HepG2 (cell line): ENCODE results near the gene IQCE. TPM values are rescaled to one million over a fixed set of nuclear protein-coding genes. Genes with fewer than 3 reads are reported as not detected.
A peak's percentile ranks its signal among the peaks of the same experiment; 100 is the strongest.

Experiments
- AGO1 ChIP-seq: fragments of 200-400 bp; formaldehyde crosslinking; IDR thresholded peaks from 2 replicates; pipeline ENCODE4 v1.6.1; 2017; ENCODE audit warnings: mild to moderate bottlenecking, low read depth, low read length, moderate library complexity; ENCODE audit not compliant: poor library complexity, severe bottlenecking
- E2F5 ChIP-seq: sonication (generic); formaldehyde crosslinking; conservative IDR thresholded peaks from 2 replicates; pipeline ENCODE4 v1.4.0; 2020; ENCODE audit warnings: missing genetic modification reagents
- EED ChIP-seq: sonication (generic); formaldehyde crosslinking; IDR thresholded peaks from 2 replicates; pipeline ENCODE4 v1.5.0; 2020; ENCODE audit warnings: mild to moderate bottlenecking, missing genetic modification reagents
- EZH2 ChIP-seq: conservative IDR thresholded peaks from 2 replicates; pipeline ENCODE4 v1.6.1; 2012; ENCODE audit warnings: mild to moderate bottlenecking, low read depth, low read length, moderate library complexity
- FIP1L1 ChIP-seq: fragments of 200-400 bp; formaldehyde crosslinking; IDR thresholded peaks from 2 replicates; pipeline ENCODE4 v1.6.1; 2018; ENCODE audit warnings: low read depth, mild to moderate bottlenecking, low read length, moderate library complexity, borderline replicate concordance; ENCODE audit not compliant: insufficient read depth
- KDM5B ChIP-seq: sonication (generic); formaldehyde crosslinking; IDR thresholded peaks from 2 replicates; pipeline ENCODE4 v1.4.0; 2020; ENCODE audit warnings: missing genetic modification reagents, mild to moderate bottlenecking, borderline replicate concordance
- KMT2B ChIP-seq: IDR thresholded peaks from 2 replicates; pipeline ENCODE4 v1.6.1; 2016; ENCODE audit warnings: missing genetic modification reagents, missing compliant biosample characterization
- MIER2 ChIP-seq: IDR thresholded peaks from 2 replicates; pipeline ENCODE4 v1.6.1; 2016; ENCODE audit warnings: missing biosample characterization, missing genetic modification reagents
- MTF1 ChIP-seq: sonication (generic); formaldehyde crosslinking; IDR thresholded peaks from 2 replicates; pipeline ENCODE4 v1.5.0; 2020; ENCODE audit warnings: missing genetic modification reagents
- MYPOP ChIP-seq: sonication (generic); formaldehyde crosslinking; IDR thresholded peaks from 2 replicates; pipeline ENCODE4 v1.8.1; 2023; ENCODE audit warnings: mild to moderate bottlenecking, moderate library complexity, missing genetic modification reagents
- NFIB ChIP-seq: sonication (generic); formaldehyde crosslinking; IDR thresholded peaks from 2 replicates; pipeline ENCODE4 v1.9.0; 2021; ENCODE audit warnings: missing genetic modification reagents, mild to moderate bottlenecking, borderline replicate concordance
- NR2C2 ChIP-seq: sonication (generic); formaldehyde crosslinking; IDR thresholded peaks from 2 replicates; pipeline ENCODE4 v1.4.0; 2020; ENCODE audit warnings: missing genetic modification reagents, mild to moderate bottlenecking, moderate library complexity, borderline replicate concordance
- SP1 ChIP-seq, 2 experiments: fragments of 450-650 bp in 1 of 2; sonication (generic) in 1 of 2; formaldehyde crosslinking in 1 of 2; IDR thresholded peaks; 2 replicates each; pipeline versions ENCODE4 v1.4.0 to v1.6.1; 2016 to 2020; ENCODE audit warnings: missing genetic modification reagents in 1 of 2
- SP5 ChIP-seq: IDR thresholded peaks from 2 replicates; pipeline ENCODE4 v1.6.1; 2016; ENCODE audit warnings: low read depth, borderline replicate concordance
- TBL1XR1 ChIP-seq: fragments of 150-350 bp; IDR thresholded peaks from 2 replicates; pipeline ENCODE4 v1.6.1; 2014; ENCODE audit warnings: borderline replicate concordance, low read length; ENCODE audit not compliant: partially characterized antibody
- TCF7 ChIP-seq: sonication (generic); IDR thresholded peaks from 2 replicates; pipeline ENCODE4 v1.6.1; 2016; ENCODE audit warnings: antibody characterized with exemption, low read depth
- TFDP1 ChIP-seq: IDR thresholded peaks from 2 replicates; pipeline ENCODE4 v1.6.1; 2016; ENCODE audit warnings: missing compliant biosample characterization, missing genetic modification reagents, borderline replicate concordance
- ZFP41 ChIP-seq: sonication (generic); formaldehyde crosslinking; IDR thresholded peaks from 2 replicates; pipeline ENCODE4 v1.4.0; 2020; ENCODE audit warnings: mild to moderate bottlenecking, missing genetic modification reagents, borderline replicate concordance
- ZMYM2 ChIP-seq: sonication (generic); formaldehyde crosslinking; IDR thresholded peaks from 2 replicates; pipeline ENCODE4 v1.8.0; 2022; ENCODE audit warnings: mild to moderate bottlenecking, missing genetic modification reagents
- ZNF234 ChIP-seq: sonication (generic); formaldehyde crosslinking; conservative IDR thresholded peaks from 2 replicates; pipeline ENCODE4 v1.5.1; 2020; ENCODE audit warnings: mild to moderate bottlenecking, missing genetic modification reagents
- ZNF331 ChIP-seq: sonication (generic); formaldehyde crosslinking; IDR thresholded peaks from 2 replicates; pipeline ENCODE4 v1.4.0; 2020; ENCODE audit warnings: missing genetic modification reagents
- ZNF687 ChIP-seq: sonication (generic); formaldehyde crosslinking; IDR thresholded peaks from 2 replicates; pipeline ENCODE4 v1.5.1; 2020; ENCODE audit warnings: mild to moderate bottlenecking, missing genetic modification reagents, moderate library complexity
- polyA plus RNA-seq, 8 experiments: library from polyadenylated mRNA; depleted of rRNA in 3 of 8; stranded (reverse) in 7 of 8; unstranded in 1 of 8; fragments of >200 nt; fragmentation: Illumina TruSeq in 4 of 8; extraction: Trizol in 4 of 8; gene quantifications; 2 replicates each; pipeline versions ENCODE4 v1.2.1 to v1.2.3, GENCODE V29; 2011 to 2016; ENCODE audit warnings: low read depth in 4 of 8, missing spikeins in 1 of 8, mixed read lengths in 1 of 8; ENCODE audit not compliant: insufficient read depth in 1 of 8
- total RNA-seq, 5 experiments: library from RNA; depleted of rRNA; stranded (reverse); fragments of >200 nt; fragmentation: Illumina TruSeq; extraction: Trizol; gene quantifications; 2 replicates each; pipeline ENCODE4 v1.2.3, GENCODE V29; 2016; ENCODE audit warnings: low read depth in 1 of 5

Gene IQCE
- total and polyA plus RNA-seq, 2 of the 13 experiments (the other 11 are each of a cell fraction or from before 2014, with no cell fraction given) = 1.5 to 2.5 TPM

GRCh38 chr7:2519119-2519930, 39.5 kb upstream of the IQCE start, which contains the start of gene LFNG (continued):
- TF ChIP-seq TBL1XR1 (no peak), E2F5 (CRISPR knock-in tag) (0 out of 2 replicates have a peak, but pooled peaks have one; percentile 36), MTF1 (CRISPR knock-in tag) (no peak), TCF7 (no peak), EED (CRISPR knock-in tag) (0 out of 2 replicates have a peak, but pooled peaks have one; percentile 17), ZNF331 (CRISPR knock-in tag) (no peak), ZNF687 (CRISPR knock-in tag) (peak; percentile 40; the same call in 1 of the 2 replicates), TFDP1 (peak; percentile 88; the same call in 1 of the 2 replicates), KMT2B (CRISPR knock-in tag) (no peak), EZH2 (peak; percentile 80; the same call in 1 of the 2 replicates), KDM5B (no peak), AGO1 (peak; percentile 20), NFIB (CRISPR knock-in tag) (no peak), NR2C2 (CRISPR knock-in tag) (no peak), SP1 (IDR thresholded peaks at IDR 0.05) (no peak), SP1 (CRISPR knock-in tag; IDR thresholded peaks at IDR 0.05) (peak; percentile 81), ZFP41 (CRISPR knock-in tag) (no peak), MIER2 (CRISPR knock-in tag) (no peak), ZNF234 (CRISPR knock-in tag) (no peak), SP5 (CRISPR knock-in tag) (peak; percentile 57), FIP1L1 (no peak), MYPOP (CRISPR knock-in tag) (peak; percentile 96), ZMYM2 (CRISPR knock-in tag) (no peak)
